ENCODE data around the gene GAB3.

Gene GAB3

DNA sequence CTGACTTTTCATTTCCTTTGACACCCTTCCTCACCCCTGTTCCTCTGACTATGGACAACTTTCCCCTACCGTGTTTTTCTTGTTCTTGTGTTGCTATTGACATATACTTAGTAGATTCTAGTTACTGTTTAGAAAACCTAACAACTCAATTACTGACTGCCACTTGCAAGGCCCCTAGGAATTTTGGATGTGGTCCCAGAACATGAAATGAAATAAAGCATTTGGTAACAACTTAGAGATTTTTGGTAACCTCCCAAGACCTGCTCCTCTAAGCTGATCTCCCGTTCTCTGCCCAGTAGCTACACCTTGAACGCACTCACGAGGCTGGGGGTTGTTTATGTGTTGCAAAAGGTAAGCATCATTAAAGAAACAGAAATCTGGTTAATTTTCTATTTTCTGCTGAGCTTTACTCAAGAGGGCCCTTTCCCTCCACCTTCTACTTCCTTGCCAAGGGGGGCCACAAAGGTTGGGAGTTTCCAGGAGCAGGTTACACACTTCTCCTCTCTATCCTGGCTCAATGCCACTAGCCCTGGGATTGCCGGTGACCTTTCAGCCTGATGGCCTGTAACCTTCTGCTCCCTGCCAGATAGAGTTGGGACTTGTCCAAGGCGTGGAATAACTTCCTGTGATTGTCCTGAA lies 20.5 kb downstream of the GAB3 start:
- no peaks in the 10 kb centered on the region for H3K9me3 ChIP-seq (ENCODE audit: insufficient read depth, low read length)
- H3K79me2 ChIP-seq (ENCODE audit: low read length): no peaks in the 10 kb centered on the region
- H3K4me2 ChIP-seq (ENCODE audit: low read length): no peak overlapping the region
- no peak overlapping the region for H2AFZ ChIP-seq (ENCODE audit: low read depth, low read length)
- peaks cover 17% of the 10 kb centered on the region for H3K4me1 ChIP-seq (ENCODE audit: low read length)
- no peak for TF ChIP-seq EZH2phosphoT487 (IDR thresholded peaks at IDR 0.05; ENCODE audit: low read depth)
- TF ChIP-seq, protein P1, sequence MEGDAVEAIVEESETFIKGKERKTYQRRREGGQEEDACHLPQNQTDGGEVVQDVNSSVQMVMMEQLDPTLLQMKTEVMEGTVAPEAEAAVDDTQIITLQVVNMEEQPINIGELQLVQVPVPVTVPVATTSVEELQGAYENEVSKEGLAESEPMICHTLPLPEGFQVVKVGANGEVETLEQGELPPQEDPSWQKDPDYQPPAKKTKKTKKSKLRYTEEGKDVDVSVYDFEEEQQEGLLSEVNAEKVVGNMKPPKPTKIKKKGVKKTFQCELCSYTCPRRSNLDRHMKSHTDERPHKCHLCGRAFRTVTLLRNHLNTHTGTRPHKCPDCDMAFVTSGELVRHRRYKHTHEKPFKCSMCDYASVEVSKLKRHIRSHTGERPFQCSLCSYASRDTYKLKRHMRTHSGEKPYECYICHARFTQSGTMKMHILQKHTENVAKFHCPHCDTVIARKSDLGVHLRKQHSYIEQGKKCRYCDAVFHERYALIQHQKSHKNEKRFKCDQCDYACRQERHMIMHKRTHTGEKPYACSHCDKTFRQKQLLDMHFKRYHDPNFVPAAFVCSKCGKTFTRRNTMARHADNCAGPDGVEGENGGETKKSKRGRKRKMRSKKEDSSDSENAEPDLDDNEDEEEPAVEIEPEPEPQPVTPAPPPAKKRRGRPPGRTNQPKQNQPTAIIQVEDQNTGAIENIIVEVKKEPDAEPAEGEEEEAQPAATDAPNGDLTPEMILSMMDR (IDR thresholded peaks at IDR 0.05; ENCODE audit: low read depth, low read length): no peak
- H3K27ac ChIP-seq (ENCODE audit: low read length): no peak overlapping the region
- H3K27me3 ChIP-seq (ENCODE audit: low read depth, low read length): no peaks in the 10 kb centered on the region
- no peak overlapping the region for H3K4me3 ChIP-seq (ENCODE audit: low read length)
- H4K20me1 ChIP-seq (ENCODE audit: insufficient read depth, low read length): no peaks in the 10 kb centered on the region
- no peaks in the 10 kb centered on the region for H3K36me3 ChIP-seq (replicated peaks; ENCODE audit: low read depth, low read length)
- no peak overlapping the region for H3K9ac ChIP-seq (ENCODE audit: low read length)

DNA sequence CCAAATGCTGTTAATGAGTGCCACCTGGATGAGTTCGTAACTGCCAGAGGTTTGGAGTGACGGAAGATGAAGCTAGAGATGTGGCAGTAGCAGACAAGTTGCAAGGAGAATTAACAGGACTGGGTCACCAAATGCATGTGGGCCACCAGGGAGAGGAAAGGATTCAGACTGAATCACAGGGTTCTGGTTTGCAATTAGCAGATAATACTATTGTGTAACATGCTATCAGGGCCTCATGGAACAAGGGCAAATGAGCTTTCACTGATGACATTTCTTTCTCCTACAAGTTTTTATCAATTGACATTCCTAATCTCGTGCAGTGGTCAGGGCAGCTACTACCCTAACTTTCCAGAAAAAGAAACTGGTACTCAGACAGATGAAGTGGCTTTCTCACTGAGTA lies 21.4 kb downstream of the GAB3 start:
- H3K27ac ChIP-seq (ENCODE audit: low read length): no peak overlapping the region

DNA sequence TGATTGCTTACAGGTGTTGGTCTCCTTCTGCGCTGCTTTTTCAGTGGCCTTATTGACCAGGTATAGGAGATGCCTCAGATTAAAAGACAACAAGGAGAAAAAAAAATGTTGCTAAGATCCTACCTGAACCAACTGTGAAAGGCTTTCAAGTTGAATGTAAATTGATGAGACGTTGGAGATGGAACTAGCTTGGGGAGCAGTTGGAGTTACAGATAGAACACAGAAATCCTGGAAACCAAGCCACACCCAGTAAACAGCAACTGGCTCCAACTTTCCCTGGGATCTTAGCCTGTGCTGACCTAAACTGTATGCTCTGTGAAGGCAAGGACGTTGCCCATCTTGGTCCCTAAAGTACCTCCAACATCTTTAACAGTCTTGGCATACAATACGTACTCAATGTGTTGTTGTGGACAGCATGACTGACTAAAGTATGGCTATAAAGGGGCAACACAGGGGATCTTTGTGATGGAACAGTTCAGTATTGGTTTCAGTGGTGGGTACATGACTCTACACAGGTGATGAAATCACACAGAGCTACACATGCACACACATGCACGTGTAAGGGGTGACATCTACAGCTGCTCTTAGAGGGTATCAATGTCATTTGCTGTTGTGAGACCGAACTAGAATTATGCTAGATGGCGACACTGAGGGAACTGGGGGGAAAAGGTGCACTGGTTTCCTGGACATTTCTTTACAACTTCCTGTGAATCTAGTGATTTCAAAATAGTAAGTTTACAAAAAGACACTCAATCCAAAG lies 22.3 kb downstream of the GAB3 start:
- no peak overlapping the region for H2AFZ ChIP-seq (ENCODE audit: low read depth, low read length)
- no peaks in the 10 kb centered on the region for H3K79me2 ChIP-seq (ENCODE audit: low read length)
- no peaks in the 10 kb centered on the region for H3K36me3 ChIP-seq (replicated peaks; ENCODE audit: low read depth, low read length)
- H3K27me3 ChIP-seq (ENCODE audit: low read depth, low read length): no peaks in the 10 kb centered on the region
- H3K9me3 ChIP-seq (ENCODE audit: insufficient read depth, low read length): no peaks in the 10 kb centered on the region
- H3K4me3 ChIP-seq (ENCODE audit: low read length): no peak overlapping the region
- peaks cover 17% of the 10 kb centered on the region for H3K4me1 ChIP-seq (ENCODE audit: low read length)
- no peak overlapping the region for H3K9ac ChIP-seq (ENCODE audit: low read length)
- H3K27ac ChIP-seq (ENCODE audit: low read length): no peak overlapping the region
- no peaks in the 10 kb centered on the region for H4K20me1 ChIP-seq (ENCODE audit: insufficient read depth, low read length)
- no peak overlapping the region for H3K4me2 ChIP-seq (ENCODE audit: low read length)
- no peak for TF ChIP-seq EZH2phosphoT487 (IDR thresholded peaks at IDR 0.05; ENCODE audit: low read depth)
- TF ChIP-seq, protein P1 (IDR thresholded peaks at IDR 0.05; ENCODE audit: low read depth, low read length): no peak

More for the DNA sequence above, 21.4 kb downstream of the GAB3 start:
- H3K79me2 ChIP-seq (ENCODE audit: low read length): no peaks in the 10 kb centered on the region
- H3K9ac ChIP-seq (ENCODE audit: low read length): no peak overlapping the region
- no peaks in the 10 kb centered on the region for H3K9me3 ChIP-seq (ENCODE audit: insufficient read depth, low read length)
- no peak overlapping the region for H3K4me3 ChIP-seq (ENCODE audit: low read length)
- no peaks in the 10 kb centered on the region for H3K27me3 ChIP-seq (ENCODE audit: low read depth, low read length)
- no peaks in the 10 kb centered on the region for H3K36me3 ChIP-seq (replicated peaks; ENCODE audit: low read depth, low read length)
- H3K4me1 ChIP-seq (ENCODE audit: low read length): peaks cover 23% of the 10 kb centered on the region
- TF ChIP-seq, protein P1 (IDR thresholded peaks at IDR 0.05; ENCODE audit: low read depth, low read length): no peak
- TF ChIP-seq EZH2phosphoT487 (IDR thresholded peaks at IDR 0.05; ENCODE audit: low read depth): no peak
- H3K4me2 ChIP-seq (ENCODE audit: low read length): no peak overlapping the region
- H4K20me1 ChIP-seq (ENCODE audit: insufficient read depth, low read length): no peaks in the 10 kb centered on the region
- H2AFZ ChIP-seq (ENCODE audit: low read depth, low read length): no peak overlapping the region

DNA sequence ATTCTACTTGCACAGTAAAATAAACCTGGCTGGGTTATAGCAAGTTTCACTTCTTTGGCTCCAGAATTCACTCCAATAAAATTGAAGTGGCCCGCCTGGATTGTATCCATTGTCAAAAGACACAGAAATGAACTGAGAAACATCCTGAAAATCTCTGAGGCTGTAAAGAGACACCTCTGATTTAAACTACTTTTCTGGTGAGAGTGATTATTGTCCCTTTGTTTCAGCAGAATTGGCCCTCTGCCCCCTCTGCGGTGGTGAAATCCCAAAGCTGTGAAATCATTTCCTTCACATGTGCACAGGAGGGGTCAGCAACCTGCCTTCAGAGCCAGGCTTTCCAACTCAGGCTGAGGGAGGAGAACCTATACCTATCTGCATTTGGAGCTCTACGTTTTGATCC lies 23.0 kb downstream of the GAB3 start:
- Histone ChIP-seq H3K79me2 (ENCODE audit: low read length) (no peaks in the 10 kb centered on the region), H3K4me1 (ENCODE audit: low read length) (peaks cover 17% of the 10 kb centered on the region), H3K27me3 (ENCODE audit: low read depth, low read length) (no peaks in the 10 kb centered on the region), H4K20me1 (ENCODE audit: insufficient read depth, low read length) (no peaks in the 10 kb centered on the region), H3K4me2 (ENCODE audit: low read length) (no peak overlapping the region), H3K36me3 (replicated peaks; ENCODE audit: low read depth, low read length) (no peaks in the 10 kb centered on the region), H3K27ac (ENCODE audit: low read length) (no peak overlapping the region), H3K4me3 (ENCODE audit: low read length) (no peak overlapping the region), H2AFZ (ENCODE audit: low read depth, low read length) (no peak overlapping the region), H3K9me3 (ENCODE audit: insufficient read depth, low read length) (no peaks in the 10 kb centered on the region), H3K9ac (ENCODE audit: low read length) (no peak overlapping the region)
- no peak for TF ChIP-seq EZH2phosphoT487 (IDR thresholded peaks at IDR 0.05; ENCODE audit: low read depth)

Measured in OCI-LY3 (cell line).